Testis (tissue), 2 donors: ENCODE data around the gene EPB41L1.

Source experiments
- POLR2A ChIP-seq: fragments of 450-650 bp; IDR thresholded peaks from one replicate; pipeline ENCODE4 v1.6.1; 2017; ENCODE audit warnings: antibody characterized with exemption, mild to moderate bottlenecking, moderate library complexity
- TF ChIP-seq, protein P1 (sequence below), 3 experiments: fragments of 450-650 bp in 2 of 3; fragments of 200-600 bp in 1 of 3; sonication (generic) in 1 of 3; IDR thresholded peaks; one replicate each; pipeline ENCODE4 v1.5.1; 2016 to 2019; ENCODE audit warnings: antibody characterized with exemption in 3 of 3, mild to moderate bottlenecking in 2 of 3, moderate library complexity in 1 of 3

DNA sequence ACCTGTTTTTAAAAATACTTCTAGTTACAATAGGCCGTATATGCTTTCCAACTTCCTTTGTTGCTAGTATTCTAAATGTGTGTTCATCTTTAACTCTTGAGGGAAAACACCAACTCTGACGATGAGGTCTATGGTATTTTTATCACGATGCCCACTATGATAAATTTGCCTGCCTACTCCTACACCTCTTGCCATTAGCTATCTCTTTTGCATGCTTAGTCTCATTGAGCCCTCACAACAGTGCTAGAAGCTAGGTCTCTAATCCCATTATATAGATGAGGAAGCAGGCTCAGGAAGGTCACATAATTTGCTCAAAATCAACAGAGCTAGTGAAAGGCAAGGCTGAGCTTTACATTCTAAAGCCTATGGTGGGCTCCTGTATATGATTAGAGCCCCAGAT lies 94.9 kb downstream of the EPB41L1 start:
- TF ChIP-seq, protein P1, sequence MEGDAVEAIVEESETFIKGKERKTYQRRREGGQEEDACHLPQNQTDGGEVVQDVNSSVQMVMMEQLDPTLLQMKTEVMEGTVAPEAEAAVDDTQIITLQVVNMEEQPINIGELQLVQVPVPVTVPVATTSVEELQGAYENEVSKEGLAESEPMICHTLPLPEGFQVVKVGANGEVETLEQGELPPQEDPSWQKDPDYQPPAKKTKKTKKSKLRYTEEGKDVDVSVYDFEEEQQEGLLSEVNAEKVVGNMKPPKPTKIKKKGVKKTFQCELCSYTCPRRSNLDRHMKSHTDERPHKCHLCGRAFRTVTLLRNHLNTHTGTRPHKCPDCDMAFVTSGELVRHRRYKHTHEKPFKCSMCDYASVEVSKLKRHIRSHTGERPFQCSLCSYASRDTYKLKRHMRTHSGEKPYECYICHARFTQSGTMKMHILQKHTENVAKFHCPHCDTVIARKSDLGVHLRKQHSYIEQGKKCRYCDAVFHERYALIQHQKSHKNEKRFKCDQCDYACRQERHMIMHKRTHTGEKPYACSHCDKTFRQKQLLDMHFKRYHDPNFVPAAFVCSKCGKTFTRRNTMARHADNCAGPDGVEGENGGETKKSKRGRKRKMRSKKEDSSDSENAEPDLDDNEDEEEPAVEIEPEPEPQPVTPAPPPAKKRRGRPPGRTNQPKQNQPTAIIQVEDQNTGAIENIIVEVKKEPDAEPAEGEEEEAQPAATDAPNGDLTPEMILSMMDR (IDR thresholded peaks at IDR 0.05): no peak
- no peak for TF ChIP-seq POLR2A
